HCT116 (cell line): ENCODE results near the gene GRIK1. TPM values are rescaled to one million over a fixed set of nuclear protein-coding genes. Genes with fewer than 3 reads are reported as not detected.

Source experiments
- ATAC-seq: fragments of 200-7000 bp; cut with Tn5 transposase; 2 replicates; pipeline ENCODE4 v1.9.1; 2020; ENCODE audit warnings: mild to moderate bottlenecking, moderate library complexity
- BruUV-seq: library from RNA; stranded (reverse); fragments of 400-500 nt; replicated peaks from 2 replicates; lab custom pipeline; 2021; lab: Mats Ljungman, UMichigan
- CTCF ChIA-PET: fragments of 300-600 bp; sonication (Branson Sonifier 250); formaldehyde crosslinking; loops from one replicate; lab custom pipeline; 2021; ENCODE audit warnings: antibody characterized with exemption; lab: Charles Lee
- POLR2A ChIA-PET: fragments of 300-600, 350-600 bp; sonication (Branson Sonifier 250); formaldehyde crosslinking; loops from one replicate; lab custom pipeline; 2021; ENCODE audit warnings: antibody characterized with exemption; lab: Charles Lee
- RAD21 ChIA-PET, 2 experiments: fragments of 300-600 bp; sonication (Branson Sonifier 250); formaldehyde crosslinking; loops; one replicate each; lab custom pipeline; 2023; ENCODE audit warnings: low total read pairs in 2 of 2; ENCODE audit not compliant: uncharacterized antibody in 2 of 2, unreplicated experiment in 2 of 2, low non-redundant PET in 1 of 2; lab: Charles Lee
- DNase-seq: peaks from one replicate; pipeline ENCODE4 v3.0.0-alpha.2; 2010; ENCODE audit warnings: low read depth, low spot score
- H2AFZ ChIP-seq: fragments of 200-600 bp; shearing (Covaris generic), sonication (generic); 2 replicates; pipeline ENCODE4 v1.6.1; 2017; ENCODE audit warnings: low read depth, mixed run types, mixed read lengths, antibody characterized with exemption, low read length; ENCODE audit not compliant: poor library complexity, severe bottlenecking
- H3K27ac ChIP-seq: 2 replicates; pipeline ENCODE4 v1.5.1; 2012; ENCODE audit warnings: low read depth, low read length
- H3K27me3 ChIP-seq: fragments of 200-600 bp; sonication (generic); 2 replicates; pipeline ENCODE4 v1.6.1; 2016; ENCODE audit warnings: mixed run types, low read length, mixed read lengths; ENCODE audit not compliant: insufficient read depth
- H3K36me3 ChIP-seq, 2 experiments: fragments of 200-500 bp in 1 of 2; fragments of 200-600 bp in 1 of 2; sonication (Bioruptor generic) in 1 of 2; sonication (generic) in 1 of 2; 2 replicates each; pipeline versions ENCODE4 v1.5.1 to v1.6.1; 2014 to 2016; ENCODE audit warnings: low read length in 2 of 2, inconsistent platforms in 1 of 2, mixed read lengths in 1 of 2, mixed run types in 1 of 2; ENCODE audit not compliant: insufficient read depth in 2 of 2, control insufficient read depth in 1 of 2
- H3K4me1 ChIP-seq, 2 experiments: fragments of 200-600 bp in 1 of 2; sonication (generic) in 1 of 2; 2 replicates each; pipeline versions ENCODE4 v1.5.1 to v1.6.1; 2012 to 2017; ENCODE audit warnings: low read length in 2 of 2, inconsistent platforms in 1 of 2, mild to moderate bottlenecking in 1 of 2, mixed read lengths in 1 of 2, mixed run types in 1 of 2, moderate library complexity in 1 of 2; ENCODE audit not compliant: insufficient read depth in 2 of 2, control insufficient read depth in 1 of 2
- H3K4me2 ChIP-seq: fragments of 200-600 bp; sonication (generic); 2 replicates; pipeline ENCODE4 v1.6.1; 2017; ENCODE audit warnings: mixed run types, low read length, mixed read lengths
- H3K4me3 ChIP-seq, 2 experiments: fragments of 200-600 bp in 1 of 2; sonication (generic) in 1 of 2; replicated peaks in 1 of 2; 2 replicates each; pipeline ENCODE4 v1.5.1; 2011 to 2016; ENCODE audit warnings: low read length in 2 of 2, control low read depth in 1 of 2, low read depth in 1 of 2, mild to moderate bottlenecking in 1 of 2, mixed read lengths in 1 of 2, mixed run types in 1 of 2
- H3K79me2 ChIP-seq: fragments of 200-600 bp; sonication (generic); 2 replicates; pipeline ENCODE4 v1.6.1; 2017; ENCODE audit warnings: mild to moderate bottlenecking, mixed run types, low read length, moderate library complexity, mixed read lengths; ENCODE audit not compliant: insufficient read depth
- H3K9ac ChIP-seq: fragments of 200-600 bp; sonication (generic); 2 replicates; pipeline ENCODE4 v1.6.1; 2016; ENCODE audit warnings: low read length, mixed read lengths
- H3K9me2 ChIP-seq: fragments of 200-600 bp; sonication (generic), shearing (Covaris generic); 2 replicates; pipeline ENCODE4 v1.6.1; 2017; ENCODE audit warnings: mixed run types, mild to moderate bottlenecking, moderate library complexity; ENCODE audit not compliant: insufficient read depth
- H3K9me3 ChIP-seq, 2 experiments: fragments of 200-500 bp in 1 of 2; fragments of 200-600 bp in 1 of 2; sonication (Bioruptor generic) in 1 of 2; sonication (generic) in 1 of 2; 2 replicates each; pipeline ENCODE4 v1.6.1; 2014 to 2017; ENCODE audit warnings: low read length in 2 of 2, mixed read lengths in 2 of 2, inconsistent platforms in 1 of 2, low read depth in 1 of 2, mild to moderate bottlenecking in 1 of 2, mixed run types in 1 of 2, moderate library complexity in 1 of 2; ENCODE audit not compliant: control insufficient read depth in 1 of 2, insufficient read depth in 1 of 2
- H4K20me1 ChIP-seq: fragments of 200-600 bp; sonication (generic), shearing (Covaris generic); 2 replicates; pipeline ENCODE4 v1.6.1; 2017; ENCODE audit warnings: mixed run types, mild to moderate bottlenecking, moderate library complexity; ENCODE audit not compliant: insufficient read depth
- ATF3 ChIP-seq: IDR thresholded peaks from 2 replicates; pipeline ENCODE4 v1.6.1; 2012
- CBX3 ChIP-seq: IDR thresholded peaks from 2 replicates; pipeline ENCODE4 v1.6.1; 2012; ENCODE audit warnings: low read depth
- CTCF ChIP-seq, 3 experiments: fragments of 200-600 bp in 1 of 3; sonication (generic) in 1 of 3; IDR thresholded peaks in 2 of 3; conservative IDR thresholded peaks in 1 of 3; 2 replicates each; pipeline ENCODE4 v1.5.1; 2012 to 2017; ENCODE audit warnings: low read depth in 2 of 3, low read length in 2 of 3, antibody characterized with exemption in 1 of 3, borderline replicate concordance in 1 of 3, control low read depth in 1 of 3, mild to moderate bottlenecking in 1 of 3, mixed read lengths in 1 of 3, mixed run types in 1 of 3, moderate library complexity in 1 of 3; ENCODE audit not compliant: insufficient read depth in 1 of 3
- EGR1 ChIP-seq: IDR thresholded peaks from 2 replicates; pipeline ENCODE4 v1.6.1; 2012; ENCODE audit warnings: low read depth
- ELF1 ChIP-seq: IDR thresholded peaks from 2 replicates; pipeline ENCODE4 v1.6.1; 2012; ENCODE audit warnings: low read depth, borderline replicate concordance
- EZH2 ChIP-seq: fragments of 200-600 bp; sonication (generic); IDR thresholded peaks from 2 replicates; pipeline ENCODE4 v1.6.1; 2017; ENCODE audit warnings: antibody characterized with exemption, mixed run types
- EZH2phosphoT487 ChIP-seq: fragments of 200-600 bp; IDR thresholded peaks from 2 replicates; pipeline ENCODE4 v1.6.1; 2018; ENCODE audit warnings: antibody characterized with exemption, borderline replicate concordance
- FOSL1 ChIP-seq: IDR thresholded peaks from 2 replicates; pipeline ENCODE4 v1.6.1; 2012; ENCODE audit warnings: low read depth
- JUND ChIP-seq: IDR thresholded peaks from 2 replicates; pipeline ENCODE4 v1.6.1; 2012
- MAX ChIP-seq: IDR thresholded peaks from 2 replicates; pipeline ENCODE4 v1.6.1; 2012
- SP1 ChIP-seq: IDR thresholded peaks from 2 replicates; pipeline ENCODE4 v1.6.1; 2012; ENCODE audit warnings: low read depth
- SRF ChIP-seq: IDR thresholded peaks from 2 replicates; pipeline ENCODE4 v1.6.1; 2012; ENCODE audit warnings: low read depth
- TCF7L2 ChIP-seq: IDR thresholded peaks from 2 replicates; pipeline ENCODE4 v1.7.0; 2011; ENCODE audit warnings: borderline replicate concordance, inconsistent platforms; ENCODE audit not compliant: insufficient read depth, insufficient read length; ENCODE audit errors: extremely low read depth
- YY1 ChIP-seq: IDR thresholded peaks from 2 replicates; pipeline ENCODE4 v1.6.1; 2011; ENCODE audit warnings: low read length, low read depth, moderate library complexity, mild to moderate bottlenecking; ENCODE audit not compliant: insufficient replicate concordance; ENCODE audit errors: extremely low read depth
- ZFX ChIP-seq: fragments of 450-650 bp; IDR thresholded peaks from 2 replicates; pipeline ENCODE4 v1.6.1; 2017
- ZNF274 ChIP-seq: fragments of 200-500 bp; sonication (Bioruptor generic); IDR thresholded peaks from 2 replicates; pipeline ENCODE4 v1.6.1; 2014; ENCODE audit warnings: mild to moderate bottlenecking, low read depth, low read length, inconsistent platforms
- intact Hi-C: fragments of 100-400 bp; cut with micrococcal nuclease; formaldehyde crosslinking; loops from 2 replicates; pipeline ENCODE4 v1.10.0; 2022
- total RNA-seq: library from RNA; stranded (reverse); gene quantifications from one replicate; pipeline ENCODE4 v1.2.1, GENCODE V29; 2021; ENCODE audit not compliant: unreplicated experiment

The GRIK1 gene
- total RNA-seq, 1 experiment from 2014 or later: not detected

GRCh38 chr21:29670228-29670627 is 269.6 kb downstream of the GRIK1 start:
- RAD21 ChIA-PET: no interaction called here
- Histone ChIP-seq H3K9me3 (peaks cover 0 to 9% of the 10 kb centered on the region in 2 experiments; a peak in 1 of 4 replicates), H3K27me3 (no peaks in the 10 kb centered on the region)

GRCh38 chr21:29669416-29669815 is 270.4 kb downstream of the GRIK1 start:
- RAD21 ChIA-PET: no interaction called here
- Histone ChIP-seq H2AFZ (no peak overlapping the region), H3K4me2 (no peak overlapping the region), H3K9ac (no peak overlapping the region), H3K4me3 (no peak overlapping the region), H3K27ac (no peak overlapping the region), H3K4me1 (no peaks in the 10 kb centered on the region), H4K20me1 (no peaks in the 10 kb centered on the region), H3K9me3 (peaks cover 0 to 9% of the 10 kb centered on the region in 2 experiments; a peak in 1 of 4 replicates), H3K79me2 (no peaks in the 10 kb centered on the region), H3K9me2 (no peaks in the 10 kb centered on the region), H3K27me3 (no peaks in the 10 kb centered on the region), H3K36me3 (no peaks in the 10 kb centered on the region)
- ATAC-seq (no peak), DNase-seq (no peak)
- intact Hi-C loops: no loop called here
- CTCF ChIA-PET: no interaction called here
- POLR2A ChIA-PET: no interaction called here
- TF ChIP-seq FOSL1 (no peak), ATF3 (no peak), CTCF (IDR thresholded peaks at IDR 0.05 in 2 of 3, conservative IDR thresholded peaks at IDR 0.05 in 1 of 3; ENCODE audit: borderline replicate concordance in 1 of 3, insufficient read depth in 1 of 3, low read depth in 2 of 3, low read length in 2 of 3) (no peak), SP1 (no peak), SRF (no peak), ZFX (no peak), CBX3 (no peak), JUND (no peak), TCF7L2 (no peak), ZNF274 (no peak), EZH2phosphoT487 (no peak), EZH2 (no peak), EGR1 (no peak), MAX (no peak)
- no TSS peak for BruUV-seq

More at GRCh38 chr21:29670228-29670627, 269.6 kb downstream of the GRIK1 start:
- no peak overlapping the region for H2AFZ ChIP-seq
- DNase-seq (no peak), ATAC-seq (no peak)
- H3K4me3 ChIP-seq: no peak overlapping the region
- BruUV-seq: no TSS peak
- no peaks in the 10 kb centered on the region for H3K79me2 ChIP-seq
- POLR2A ChIA-PET: no interaction called here
- no peaks in the 10 kb centered on the region for H3K36me3 ChIP-seq
- no peaks in the 10 kb centered on the region for H3K9me2 ChIP-seq
- H3K27ac ChIP-seq: no peak overlapping the region
- no peak for TF ChIP-seq ELF1
- TF ChIP-seq EZH2: no peak
- no peak for TF ChIP-seq SP1
- no peak for TF ChIP-seq MAX
- TF ChIP-seq SRF: no peak
- no peak for TF ChIP-seq YY1
- TF ChIP-seq ZFX: no peak
- H3K9ac ChIP-seq: no peak overlapping the region
- CTCF ChIA-PET: no interaction called here
- no peak overlapping the region for H3K4me2 ChIP-seq
- no peaks in the 10 kb centered on the region for H4K20me1 ChIP-seq
- intact Hi-C loops: no loop called here
- H3K4me1 ChIP-seq: no peaks in the 10 kb centered on the region
